GM12872 (cell line): Measurements from ENCODE around the gene CEP128.
A peak's percentile ranks its signal among the peaks of the same experiment; 100 is the strongest.

Source experiments
- TF ChIP-seq, protein P1 (sequence below): IDR thresholded peaks from 3 replicates; pipeline ENCODE4 v1.5.1; 2011; ENCODE audit warnings: low read depth, mild to moderate bottlenecking, low read length, moderate library complexity; ENCODE audit not compliant: insufficient read depth

CEP128 gene

DNA sequence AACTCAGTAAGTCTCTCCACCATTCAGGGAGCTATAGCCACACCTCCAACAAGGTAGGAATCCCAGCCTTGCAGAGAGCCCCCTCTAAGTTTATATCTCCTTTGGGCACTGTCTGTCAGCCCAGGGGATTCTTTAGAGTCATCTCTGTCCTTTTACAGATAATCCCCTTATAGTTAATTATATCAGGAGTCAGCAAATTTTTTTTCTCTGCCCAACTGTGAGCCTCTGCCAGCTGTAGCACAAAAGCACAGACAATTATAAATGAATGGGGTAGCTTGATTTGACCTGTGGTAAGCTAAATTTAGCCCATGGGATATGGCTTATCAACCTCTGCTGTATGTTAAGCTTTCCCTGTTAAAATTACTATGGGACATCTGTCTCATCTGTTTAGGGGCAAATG lies 8.3 kb downstream of the CEP128 start:
- TF ChIP-seq, protein P1, sequence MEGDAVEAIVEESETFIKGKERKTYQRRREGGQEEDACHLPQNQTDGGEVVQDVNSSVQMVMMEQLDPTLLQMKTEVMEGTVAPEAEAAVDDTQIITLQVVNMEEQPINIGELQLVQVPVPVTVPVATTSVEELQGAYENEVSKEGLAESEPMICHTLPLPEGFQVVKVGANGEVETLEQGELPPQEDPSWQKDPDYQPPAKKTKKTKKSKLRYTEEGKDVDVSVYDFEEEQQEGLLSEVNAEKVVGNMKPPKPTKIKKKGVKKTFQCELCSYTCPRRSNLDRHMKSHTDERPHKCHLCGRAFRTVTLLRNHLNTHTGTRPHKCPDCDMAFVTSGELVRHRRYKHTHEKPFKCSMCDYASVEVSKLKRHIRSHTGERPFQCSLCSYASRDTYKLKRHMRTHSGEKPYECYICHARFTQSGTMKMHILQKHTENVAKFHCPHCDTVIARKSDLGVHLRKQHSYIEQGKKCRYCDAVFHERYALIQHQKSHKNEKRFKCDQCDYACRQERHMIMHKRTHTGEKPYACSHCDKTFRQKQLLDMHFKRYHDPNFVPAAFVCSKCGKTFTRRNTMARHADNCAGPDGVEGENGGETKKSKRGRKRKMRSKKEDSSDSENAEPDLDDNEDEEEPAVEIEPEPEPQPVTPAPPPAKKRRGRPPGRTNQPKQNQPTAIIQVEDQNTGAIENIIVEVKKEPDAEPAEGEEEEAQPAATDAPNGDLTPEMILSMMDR = no peak

DNA sequence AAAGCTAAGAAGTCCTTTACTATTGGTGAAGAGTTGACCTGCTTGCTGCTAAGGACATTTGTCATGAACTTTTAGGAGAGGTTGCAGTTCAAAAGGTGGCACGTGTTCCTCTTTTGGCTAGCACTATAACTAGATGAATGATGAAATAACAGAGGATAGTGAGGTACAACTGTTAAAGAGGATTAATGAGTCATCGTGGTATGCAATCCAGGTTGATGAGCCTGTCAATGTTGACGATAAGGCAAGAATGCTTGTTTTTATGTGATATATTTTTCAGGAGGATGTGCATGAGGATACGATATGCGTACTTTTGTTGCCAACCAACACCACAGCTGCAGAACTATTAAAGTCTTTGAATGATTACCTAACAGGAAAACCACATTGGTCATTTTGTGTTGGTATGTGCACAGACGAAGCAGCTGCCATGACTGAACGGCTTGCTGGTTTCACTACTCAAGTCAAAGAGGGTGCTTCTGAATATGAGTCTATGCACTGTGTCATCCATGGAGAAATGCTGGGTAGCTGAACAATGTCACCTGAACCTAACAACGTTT lies 10.6 kb downstream of the CEP128 start:
- TF ChIP-seq, protein P1 = no peak

DNA sequence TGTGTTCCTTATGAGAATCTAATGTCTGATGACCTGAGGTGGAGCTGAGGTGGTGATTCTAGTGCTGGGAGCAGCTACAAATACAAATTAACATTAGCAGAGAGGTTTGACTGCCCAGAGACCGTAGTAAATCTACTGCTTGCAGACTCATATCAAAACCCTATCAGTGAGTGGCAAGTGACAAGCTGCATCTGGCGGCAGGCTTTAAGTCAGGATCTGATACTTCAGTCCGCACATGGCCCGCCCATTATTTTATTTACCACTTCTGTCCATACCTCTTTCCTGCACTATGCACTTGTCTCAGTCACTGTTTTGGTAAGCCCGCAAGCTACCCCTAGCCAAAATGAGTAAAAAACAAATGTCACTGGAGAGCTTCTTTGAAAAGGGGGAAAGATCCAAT lies 11.4 kb downstream of the CEP128 start:
- TF ChIP-seq, protein P1 = no peak

DNA sequence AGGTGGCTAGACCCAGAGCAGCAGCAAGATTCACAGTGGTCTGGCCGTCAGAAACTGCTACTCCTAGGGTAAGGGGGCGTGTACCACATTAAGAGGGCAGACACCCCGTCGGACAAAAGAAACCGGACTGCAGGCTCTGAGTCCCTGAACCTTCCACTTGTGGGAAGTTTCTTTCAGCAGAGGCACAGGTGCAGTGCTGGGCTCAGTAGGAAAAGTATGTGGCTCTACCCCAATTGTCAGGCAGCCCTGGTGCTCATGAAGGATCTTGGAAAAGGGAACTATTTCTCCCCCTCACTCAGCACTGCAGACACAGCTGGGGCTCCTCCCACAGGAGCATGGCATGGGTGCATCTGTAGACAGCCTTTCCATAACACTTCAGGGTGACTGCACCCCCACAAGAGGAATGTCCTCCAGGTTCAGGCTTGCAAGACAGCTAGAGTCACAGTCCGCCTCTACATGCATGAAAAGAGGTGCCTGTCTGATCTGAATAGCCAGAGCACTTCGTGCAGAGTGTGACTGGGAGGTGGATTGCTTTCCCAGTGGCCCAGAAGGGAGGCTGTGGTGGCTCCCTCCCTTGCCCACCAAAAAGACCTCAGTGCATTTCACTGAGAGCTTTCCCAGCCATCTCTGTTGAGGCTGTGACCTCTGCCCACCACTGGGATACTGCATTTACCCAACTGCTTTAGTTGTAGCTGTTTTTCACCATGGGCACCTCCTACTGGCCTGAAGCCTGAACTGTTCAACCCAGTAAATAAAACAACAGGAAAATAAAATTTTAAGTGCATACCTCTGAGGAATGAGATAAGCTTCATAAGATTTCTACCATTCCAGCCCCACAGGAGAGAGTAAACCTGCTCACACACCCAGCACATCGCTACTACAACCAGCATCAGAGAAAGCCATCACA lies 14.2 kb downstream of the CEP128 start:
- TF ChIP-seq, protein P1 = peak; percentile 33; the same call in 1 of the 3 replicates

DNA sequence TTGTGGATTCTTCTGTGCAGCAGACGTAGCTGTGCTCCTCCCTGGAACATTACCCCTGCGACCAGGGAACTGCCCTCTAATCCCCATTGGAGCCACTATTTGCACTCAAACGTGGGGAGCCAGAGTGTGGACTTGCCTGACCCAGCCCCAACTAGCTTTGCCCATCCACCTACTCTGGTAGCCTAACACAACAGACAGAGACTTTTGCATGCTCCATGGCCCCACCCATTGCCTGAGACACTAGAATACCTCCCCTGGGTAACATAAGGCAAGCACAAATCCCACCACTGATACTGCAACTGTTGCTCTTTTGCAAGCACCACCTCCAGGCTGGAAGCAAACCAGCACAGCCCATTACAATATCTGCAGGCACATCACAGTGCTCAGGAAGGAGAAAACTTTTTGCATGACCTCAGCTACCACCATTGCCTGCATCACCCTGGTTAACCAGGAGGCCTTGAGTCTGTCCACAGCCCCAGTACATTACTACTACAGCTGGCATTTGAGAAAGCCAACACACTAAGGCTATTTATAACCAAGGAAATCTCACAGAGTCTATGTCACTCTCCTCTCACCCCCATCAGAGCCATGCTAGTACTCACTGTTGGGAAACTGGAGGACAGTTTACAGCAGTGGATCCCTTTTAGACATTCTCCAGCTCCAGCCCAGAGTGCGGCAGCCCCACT lies 15.0 kb downstream of the CEP128 start:
- TF ChIP-seq, protein P1 = no peak

DNA sequence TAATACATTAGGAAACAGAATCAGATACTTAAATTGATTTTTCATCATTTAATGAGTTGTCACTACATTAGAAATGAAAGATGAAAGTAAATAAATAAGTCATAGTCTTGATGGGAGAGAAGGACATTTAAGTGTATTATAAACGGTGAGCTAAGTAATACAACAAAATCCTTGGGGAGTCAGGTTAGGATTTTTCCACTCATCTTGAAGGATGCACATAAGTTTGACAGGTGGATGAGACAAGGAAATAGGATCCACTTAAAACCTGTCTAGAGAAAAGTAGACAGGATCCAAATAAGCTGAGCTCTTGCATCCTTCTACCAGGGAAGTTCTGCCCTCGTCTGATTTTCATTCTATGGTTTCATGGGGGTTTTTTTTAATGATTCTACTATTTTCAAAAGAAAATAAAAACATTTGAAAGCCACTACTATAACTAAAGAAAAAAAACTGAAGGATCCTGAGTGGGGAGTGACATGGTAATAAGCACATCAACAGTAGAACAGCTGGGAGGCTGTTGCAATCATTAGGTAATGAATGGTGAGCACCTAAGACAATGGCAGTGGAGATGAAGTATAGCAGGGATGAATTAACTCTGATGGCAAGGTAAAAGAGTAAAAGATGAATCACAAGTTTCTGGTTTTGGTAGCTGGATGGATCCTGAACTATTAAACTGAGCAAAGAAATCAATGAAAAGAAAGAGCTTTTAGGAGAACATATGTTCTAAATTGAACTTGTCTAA lies 17.0 kb downstream of the CEP128 start:
- TF ChIP-seq, protein P1 = no peak

DNA sequence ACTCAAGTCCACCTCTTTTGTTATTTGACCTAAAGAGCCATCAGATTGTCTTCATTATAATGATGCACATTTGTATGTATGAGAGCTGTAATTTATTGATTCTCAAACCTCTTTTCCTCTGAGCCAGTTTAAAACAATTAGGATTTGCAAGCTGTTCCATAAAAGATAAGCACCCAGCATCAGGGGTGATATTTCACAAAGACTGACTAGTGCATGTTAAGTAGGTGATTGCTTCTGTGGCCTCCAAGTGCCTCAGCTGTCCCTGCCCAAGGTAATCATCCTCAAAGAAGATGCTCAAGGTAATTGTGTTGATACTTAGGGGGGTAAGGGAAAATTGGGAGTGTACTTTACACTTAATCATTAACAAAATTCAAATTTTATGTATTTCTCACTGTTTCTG lies 18.2 kb downstream of the CEP128 start:
- TF ChIP-seq, protein P1 = no peak
